NCI-H1105 treated with DMSO at 0.1 percent for 48 hours (cell line): Measurements from ENCODE around the gene SLC39A11.

Experiments used
- DNase-seq: peaks from one replicate; lab custom pipeline; 2025; lab: John Stamatoyannopoulos, UW

Gene SLC39A11

GRCh38 chr17:72976971-72977770, 115.3 kb downstream of the SLC39A11 start:
- DNase-seq, result no peak

GRCh38 chr17:72975509-72975908, 117.0 kb downstream of the SLC39A11 start:
- no peak for DNase-seq

- no peak for DNase-seq
Measured at GRCh38 chr17:72974605-72975232, 117.8 kb downstream of the SLC39A11 start.

- no peak for DNase-seq
Measured at GRCh38 chr17:72972263-72972951, 120.1 kb downstream of the SLC39A11 start.

GRCh38 chr17:72971226-72971880, 121.1 kb downstream of the SLC39A11 start:
- no peak for DNase-seq

GRCh38 chr17:72970797-72971196, 121.7 kb downstream of the SLC39A11 start:
- DNase-seq, result no peak

- DNase-seq, result no peak
Measured at GRCh38 chr17:72970246-72970645, 122.2 kb downstream of the SLC39A11 start.

- DNase-seq, result no peak
Measured at GRCh38 chr17:72969293-72969906, 123.1 kb downstream of the SLC39A11 start.

GRCh38 chr17:72968798-72969197, 123.7 kb downstream of the SLC39A11 start:
- no peak for DNase-seq

- no peak for DNase-seq
Measured at GRCh38 chr17:72967977-72968585, 124.4 kb downstream of the SLC39A11 start.

- DNase-seq, result no peak
Measured at GRCh38 chr17:72967277-72967970, 125.1 kb downstream of the SLC39A11 start.

- no peak for DNase-seq
Measured at GRCh38 chr17:72962106-72962505, 130.4 kb downstream of the SLC39A11 start.

GRCh38 chr17:72955391-72956140, 136.9 kb downstream of the SLC39A11 start:
- no peak for DNase-seq

- DNase-seq, result no peak
Measured at GRCh38 chr17:72954579-72954978, 137.9 kb downstream of the SLC39A11 start.

- DNase-seq, result no peak
Measured at GRCh38 chr17:72953621-72954020, 138.9 kb downstream of the SLC39A11 start.

GRCh38 chr17:72952641-72953315, 139.7 kb downstream of the SLC39A11 start:
- DNase-seq, result no peak

- no peak for DNase-seq
Measured at GRCh38 chr17:72952220-72952619, 140.3 kb downstream of the SLC39A11 start.

- no peak for DNase-seq
Measured at GRCh38 chr17:72950242-72950931, 142.1 kb downstream of the SLC39A11 start.

GRCh38 chr17:72948115-72948514, 144.4 kb downstream of the SLC39A11 start:
- no peak for DNase-seq
